ENCODE data around the gene TK2. TPM values are rescaled to one million over a fixed set of nuclear protein-coding genes. Genes with fewer than 3 reads are reported as not detected.

TK2 gene
- total and polyA plus RNA-seq, 9 of the 15 experiments (the other 6 are each of a cell fraction or from before 2014, with no cell fraction given) = 1.1 to 10.2 (median 5.3) TPM

DNA sequence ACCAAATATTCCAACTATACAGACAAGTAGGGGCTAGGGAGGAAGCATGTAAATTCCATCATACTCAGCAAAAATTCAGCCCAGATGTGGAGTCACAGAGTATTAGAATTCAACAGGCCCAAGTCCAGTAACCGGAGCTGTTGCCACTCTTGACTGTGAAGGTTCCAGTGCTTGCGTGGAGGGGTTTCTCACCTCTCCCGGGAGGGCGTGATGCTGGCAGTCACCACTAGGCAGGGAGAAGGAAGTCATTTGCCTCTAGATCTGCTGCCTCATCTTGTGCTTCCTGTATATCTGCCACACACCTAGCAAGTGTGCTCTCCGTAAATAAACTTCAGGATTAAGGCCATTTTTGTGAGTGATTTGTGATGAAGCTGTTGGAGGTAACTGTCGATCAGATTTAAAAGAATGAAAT is 1.4 kb upstream of the TK2 start:
- ATAC-seq (peak; percentile 72), DNase-seq (ENCODE audit: extremely low read depth in 1 of 4, low spot score in 3 of 4) (peak; percentile 53 to 84 (median 65)), FAIRE-seq (peak; percentile 83)
- Histone ChIP-seq H3K36me3 (ENCODE audit: control insufficient read depth, insufficient read depth, low read length) (peaks cover 14% of the 10 kb centered on the region; the same call in 2 of the 3 replicates), H3K9me1 (ENCODE audit: control insufficient read depth, insufficient read depth, low read length) (peaks cover 3% of the 10 kb centered on the region), H3K27me3 (ENCODE audit: control insufficient read depth in 2 of 2, insufficient read depth in 2 of 2, low read length in 2 of 2) (no peaks in the 10 kb centered on the region), H3K27ac (ENCODE audit: extremely low read depth, low read depth, low read length) (peak overlapping the region; percentile 97), H3K4me3 (no peak overlapping the region), H3K79me2 (ENCODE audit: control insufficient read depth, insufficient read depth, low read length) (peaks cover 37% of the 10 kb centered on the region), H3K4me2 (ENCODE audit: insufficient read depth, low read length) (peak overlapping the region; percentile 93), H3K9me3 (replicated peaks; ENCODE audit: control insufficient read depth, insufficient read depth, low read depth, low read length) (no peaks in the 10 kb centered on the region), H3K9ac (ENCODE audit: insufficient read depth in 1 of 2, low read depth in 2 of 2, low read length in 2 of 2) (peak overlapping the region; percentile 65 to 86; a peak in 3 of 4 replicates), H3K4me1 (replicated peaks in 1 of 2; ENCODE audit: control insufficient read depth in 2 of 2, insufficient read depth in 2 of 2, low read length in 2 of 2) (peaks cover 39 to 45% of the 10 kb centered on the region in 2 experiments), H2AFZ (ENCODE audit: low read depth, low read length) (peak overlapping the region; percentile 96), H4K20me1 (replicated peaks; ENCODE audit: control insufficient read depth, insufficient read depth, low read length) (no peaks in the 10 kb centered on the region)
- 5% methylated on average over 6 of the region's 6 CpGs for WGBS (ENCODE audit: insufficient coverage, low coverage, missing lambda C conversion rate)
- POLR2A ChIA-PET = interaction anchor here (0.7 to 2.5 kb wide), 5 partner anchors 8 to 190 kb away, joined by 3 to 16 read pairs (median 3); no protein-coding TSS in a partner anchor
- CTCF ChIA-PET (ENCODE audit: low intra/inter-chr PET ratio) = interaction anchor here (1.1 kb wide), 1 partner anchor 35 kb away, joined by 3 read pairs; no protein-coding TSS in a partner anchor
- in situ Hi-C loops (cut with MboI) = no loop called here
- intact Hi-C loops (cut with micrococcal nuclease) = loop anchor here (2.0 kb wide), 1 partner anchor 35 kb away; no protein-coding TSS in a partner anchor
- no TSS peak for BruUV-seq (replicated peaks)
- TF ChIP-seq, protein P1, sequence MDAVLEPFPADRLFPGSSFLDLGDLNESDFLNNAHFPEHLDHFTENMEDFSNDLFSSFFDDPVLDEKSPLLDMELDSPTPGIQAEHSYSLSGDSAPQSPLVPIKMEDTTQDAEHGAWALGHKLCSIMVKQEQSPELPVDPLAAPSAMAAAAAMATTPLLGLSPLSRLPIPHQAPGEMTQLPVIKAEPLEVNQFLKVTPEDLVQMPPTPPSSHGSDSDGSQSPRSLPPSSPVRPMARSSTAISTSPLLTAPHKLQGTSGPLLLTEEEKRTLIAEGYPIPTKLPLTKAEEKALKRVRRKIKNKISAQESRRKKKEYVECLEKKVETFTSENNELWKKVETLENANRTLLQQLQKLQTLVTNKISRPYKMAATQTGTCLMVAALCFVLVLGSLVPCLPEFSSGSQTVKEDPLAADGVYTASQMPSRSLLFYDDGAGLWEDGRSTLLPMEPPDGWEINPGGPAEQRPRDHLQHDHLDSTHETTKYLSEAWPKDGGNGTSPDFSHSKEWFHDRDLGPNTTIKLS (IDR thresholded peaks at IDR 0.05; ENCODE audit: borderline replicate concordance, low read depth) = peak; percentile 40; the same call in 1 of the 2 replicates
- TF ChIP-seq, protein P2, sequence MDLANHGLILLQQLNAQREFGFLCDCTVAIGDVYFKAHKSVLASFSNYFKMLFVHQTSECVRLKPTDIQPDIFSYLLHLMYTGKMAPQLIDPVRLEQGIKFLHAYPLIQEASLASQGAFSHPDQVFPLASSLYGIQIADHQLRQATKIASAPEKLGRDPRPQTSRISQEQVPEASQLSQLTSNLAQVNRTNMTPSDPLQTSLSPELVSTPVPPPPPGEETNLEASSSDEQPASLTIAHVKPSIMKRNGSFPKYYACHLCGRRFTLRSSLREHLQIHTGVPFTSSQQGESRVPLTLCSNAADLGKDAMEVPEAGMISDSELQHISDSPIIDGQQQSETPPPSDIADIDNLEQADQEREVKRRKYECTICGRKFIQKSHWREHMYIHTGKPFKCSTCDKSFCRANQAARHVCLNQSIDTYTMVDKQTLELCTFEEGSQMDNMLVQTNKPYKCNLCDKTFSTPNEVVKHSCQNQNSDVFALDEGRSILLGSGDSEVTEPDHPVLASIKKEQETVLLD (IDR thresholded peaks at IDR 0.05) = 0 out of 2 replicates have a peak, but pooled peaks have one; percentile 32
- TF ChIP-seq RFX7 (CRISPR knock-in tag; IDR thresholded peaks at IDR 0.05) = no peak
- 0 out of 2 replicates have a peak, but pooled peaks have one; percentile 34 for TF ChIP-seq SMARCE1 (IDR thresholded peaks at IDR 0.05)
- TF ChIP-seq HNRNPH1 (optimal IDR thresholded peaks at IDR 0.05; ENCODE audit: low read depth, low read length) = no peak
- TF ChIP-seq NR2C1 (IDR thresholded peaks at IDR 0.05) = no peak
- TF ChIP-seq NR2C1 (tag; IDR thresholded peaks at IDR 0.05) = no peak; the same call in 1 of the 2 replicates
- TF ChIP-seq SNRNP70 (optimal IDR thresholded peaks at IDR 0.05; ENCODE audit: low read depth, low read length) = no peak
- TF ChIP-seq PTTG1 (tag; IDR thresholded peaks at IDR 0.05; ENCODE audit: low read depth) = no peak
- no peak for TF ChIP-seq SP2 (IDR thresholded peaks at IDR 0.05; ENCODE audit: extremely low read depth, low read depth, low read length, poor library complexity, severe bottlenecking)
- TF ChIP-seq GATAD2A (IDR thresholded peaks at IDR 0.05) = no peak
- no peak for TF ChIP-seq ADNP (tag; IDR thresholded peaks at IDR 0.05)
- no peak for TF ChIP-seq SAFB (IDR thresholded peaks at IDR 0.05; ENCODE audit: borderline replicate concordance, low read depth, low read length)
- TF ChIP-seq, protein P3, sequence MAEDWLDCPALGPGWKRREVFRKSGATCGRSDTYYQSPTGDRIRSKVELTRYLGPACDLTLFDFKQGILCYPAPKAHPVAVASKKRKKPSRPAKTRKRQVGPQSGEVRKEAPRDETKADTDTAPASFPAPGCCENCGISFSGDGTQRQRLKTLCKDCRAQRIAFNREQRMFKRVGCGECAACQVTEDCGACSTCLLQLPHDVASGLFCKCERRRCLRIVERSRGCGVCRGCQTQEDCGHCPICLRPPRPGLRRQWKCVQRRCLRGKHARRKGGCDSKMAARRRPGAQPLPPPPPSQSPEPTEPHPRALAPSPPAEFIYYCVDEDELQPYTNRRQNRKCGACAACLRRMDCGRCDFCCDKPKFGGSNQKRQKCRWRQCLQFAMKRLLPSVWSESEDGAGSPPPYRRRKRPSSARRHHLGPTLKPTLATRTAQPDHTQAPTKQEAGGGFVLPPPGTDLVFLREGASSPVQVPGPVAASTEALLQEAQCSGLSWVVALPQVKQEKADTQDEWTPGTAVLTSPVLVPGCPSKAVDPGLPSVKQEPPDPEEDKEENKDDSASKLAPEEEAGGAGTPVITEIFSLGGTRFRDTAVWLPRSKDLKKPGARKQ (CRISPR knock-in tag; IDR thresholded peaks at IDR 0.05) = no peak
- no peak for TF ChIP-seq HCFC1 (IDR thresholded peaks at IDR 0.05; ENCODE audit: low read depth, low read length)
- TF ChIP-seq MAFG (tag; conservative IDR thresholded peaks at IDR 0.05) = peak; percentile 91
- TF ChIP-seq, protein P4, sequence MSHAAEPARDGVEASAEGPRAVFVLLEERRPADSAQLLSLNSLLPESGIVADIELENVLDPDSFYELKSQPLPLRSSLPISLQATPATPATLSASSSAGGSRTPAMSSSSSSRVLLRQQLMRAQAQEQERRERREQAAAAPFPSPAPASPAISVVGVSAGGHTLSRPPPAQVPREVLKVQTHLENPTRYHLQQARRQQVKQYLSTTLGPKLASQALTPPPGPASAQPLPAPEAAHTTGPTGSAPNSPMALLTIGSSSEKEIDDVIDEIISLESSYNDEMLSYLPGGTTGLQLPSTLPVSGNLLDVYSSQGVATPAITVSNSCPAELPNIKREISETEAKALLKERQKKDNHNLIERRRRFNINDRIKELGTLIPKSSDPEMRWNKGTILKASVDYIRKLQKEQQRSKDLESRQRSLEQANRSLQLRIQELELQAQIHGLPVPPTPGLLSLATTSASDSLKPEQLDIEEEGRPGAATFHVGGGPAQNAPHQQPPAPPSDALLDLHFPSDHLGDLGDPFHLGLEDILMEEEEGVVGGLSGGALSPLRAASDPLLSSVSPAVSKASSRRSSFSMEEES (CRISPR knock-in tag; IDR thresholded peaks at IDR 0.05) = no peak
- TF ChIP-seq FUS (optimal IDR thresholded peaks at IDR 0.05; ENCODE audit: low read depth, low read length) = no peak
